Esophagus muscularis mucosa (tissue), 4 donors: ENCODE measurements around the gene GLCCI1.

ENCODE experiments used
- EP300 ChIP-seq: sonication (generic); formaldehyde crosslinking; IDR thresholded peaks from one replicate; pipeline ENCODE4 v1.6.1; 2017; ENCODE audit warnings: antibody characterized with exemption
- POLR2A ChIP-seq: fragments of 450-650 bp; IDR thresholded peaks from one replicate; pipeline ENCODE4 v1.6.1; 2017; ENCODE audit warnings: antibody characterized with exemption, moderate library complexity, mild to moderate bottlenecking, low read depth
- POLR2AphosphoS5 ChIP-seq, 2 donors: sonication (generic); formaldehyde crosslinking; IDR thresholded peaks; one replicate each; pipeline ENCODE4 v1.6.1; 2017; ENCODE audit warnings: antibody characterized with exemption in 2 of 2
- TF ChIP-seq, protein P1 (sequence below), 3 experiments: fragments of 200-600 bp in 2 of 3; fragments of 450-650 bp in 1 of 3; sonication (generic) in 2 of 3; IDR thresholded peaks; one replicate each; pipeline ENCODE4 v1.5.1; 2017 to 2019; ENCODE audit warnings: antibody characterized with exemption in 3 of 3, mild to moderate bottlenecking in 2 of 3, moderate library complexity in 1 of 3

DNA sequence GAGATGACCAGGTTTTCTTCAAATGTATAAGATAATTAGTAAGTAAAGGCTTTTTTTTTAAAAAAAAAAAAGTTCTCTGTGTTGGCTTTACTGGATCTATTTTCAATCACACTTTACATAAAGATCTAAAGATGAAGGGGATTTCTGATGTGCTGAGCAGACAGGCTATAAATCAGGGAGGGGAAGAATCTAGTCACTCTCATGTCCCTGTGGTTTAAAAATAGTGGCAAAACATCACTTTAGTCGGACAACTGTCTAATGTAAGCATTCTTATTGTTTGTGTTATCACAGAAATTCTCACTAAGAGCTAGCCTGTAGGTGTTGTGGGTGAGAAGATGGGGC, 160.7 kb downstream of the GLCCI1 start:
- TF ChIP-seq POLR2A (no peak), POLR2AphosphoS5 (IDR thresholded peaks at IDR 0.05) (no peak), EP300 (no peak)
- TF ChIP-seq, protein P1, sequence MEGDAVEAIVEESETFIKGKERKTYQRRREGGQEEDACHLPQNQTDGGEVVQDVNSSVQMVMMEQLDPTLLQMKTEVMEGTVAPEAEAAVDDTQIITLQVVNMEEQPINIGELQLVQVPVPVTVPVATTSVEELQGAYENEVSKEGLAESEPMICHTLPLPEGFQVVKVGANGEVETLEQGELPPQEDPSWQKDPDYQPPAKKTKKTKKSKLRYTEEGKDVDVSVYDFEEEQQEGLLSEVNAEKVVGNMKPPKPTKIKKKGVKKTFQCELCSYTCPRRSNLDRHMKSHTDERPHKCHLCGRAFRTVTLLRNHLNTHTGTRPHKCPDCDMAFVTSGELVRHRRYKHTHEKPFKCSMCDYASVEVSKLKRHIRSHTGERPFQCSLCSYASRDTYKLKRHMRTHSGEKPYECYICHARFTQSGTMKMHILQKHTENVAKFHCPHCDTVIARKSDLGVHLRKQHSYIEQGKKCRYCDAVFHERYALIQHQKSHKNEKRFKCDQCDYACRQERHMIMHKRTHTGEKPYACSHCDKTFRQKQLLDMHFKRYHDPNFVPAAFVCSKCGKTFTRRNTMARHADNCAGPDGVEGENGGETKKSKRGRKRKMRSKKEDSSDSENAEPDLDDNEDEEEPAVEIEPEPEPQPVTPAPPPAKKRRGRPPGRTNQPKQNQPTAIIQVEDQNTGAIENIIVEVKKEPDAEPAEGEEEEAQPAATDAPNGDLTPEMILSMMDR (IDR thresholded peaks at IDR 0.05) = no peak
